Right lobe of liver (tissue), 4 donors: ENCODE results near the gene ABLIM2.

Experiments used
- POLR2A ChIP-seq: fragments of 450-650 bp; IDR thresholded peaks from one replicate; pipeline ENCODE4 v1.6.1; 2017; ENCODE audit warnings: antibody characterized with exemption, mild to moderate bottlenecking
- TF ChIP-seq, protein P1 (sequence below), 4 donors: fragments of 200-600 bp in 3 of 4; fragments of 450-650 bp in 1 of 4; IDR thresholded peaks; one replicate each; pipeline versions ENCODE4 v1.5.1 to v1.8.0; 2016 to 2022; ENCODE audit warnings: antibody characterized with exemption in 4 of 4, mild to moderate bottlenecking in 2 of 4
- donor health status: DM: no; HTN: no; CAD: no.
- donor health status: DM: no; HTN: no; CAD: no.
- donor health status: DM: no; HTN: yes; CAD: no.

DNA sequence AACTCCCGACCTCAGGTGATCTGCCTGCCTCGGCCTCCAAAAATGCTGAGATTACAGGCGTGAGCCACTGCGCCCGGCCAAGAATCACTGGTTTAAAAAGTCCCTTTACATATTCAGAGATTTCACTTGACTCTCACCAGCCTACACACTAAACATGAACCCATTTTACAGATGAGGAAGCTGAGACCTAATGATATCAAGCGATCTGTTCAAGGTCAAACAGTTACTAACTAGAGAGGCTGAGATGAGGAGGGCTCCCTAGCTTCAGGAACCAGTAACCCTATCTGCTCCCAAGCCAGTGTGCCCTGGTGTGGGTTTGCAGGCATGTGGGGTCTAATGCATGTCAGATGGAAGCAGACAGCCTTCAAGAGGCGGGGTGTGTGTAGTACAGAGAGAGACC, 159.3 kb downstream of the ABLIM2 start:
- TF ChIP-seq, protein P1, sequence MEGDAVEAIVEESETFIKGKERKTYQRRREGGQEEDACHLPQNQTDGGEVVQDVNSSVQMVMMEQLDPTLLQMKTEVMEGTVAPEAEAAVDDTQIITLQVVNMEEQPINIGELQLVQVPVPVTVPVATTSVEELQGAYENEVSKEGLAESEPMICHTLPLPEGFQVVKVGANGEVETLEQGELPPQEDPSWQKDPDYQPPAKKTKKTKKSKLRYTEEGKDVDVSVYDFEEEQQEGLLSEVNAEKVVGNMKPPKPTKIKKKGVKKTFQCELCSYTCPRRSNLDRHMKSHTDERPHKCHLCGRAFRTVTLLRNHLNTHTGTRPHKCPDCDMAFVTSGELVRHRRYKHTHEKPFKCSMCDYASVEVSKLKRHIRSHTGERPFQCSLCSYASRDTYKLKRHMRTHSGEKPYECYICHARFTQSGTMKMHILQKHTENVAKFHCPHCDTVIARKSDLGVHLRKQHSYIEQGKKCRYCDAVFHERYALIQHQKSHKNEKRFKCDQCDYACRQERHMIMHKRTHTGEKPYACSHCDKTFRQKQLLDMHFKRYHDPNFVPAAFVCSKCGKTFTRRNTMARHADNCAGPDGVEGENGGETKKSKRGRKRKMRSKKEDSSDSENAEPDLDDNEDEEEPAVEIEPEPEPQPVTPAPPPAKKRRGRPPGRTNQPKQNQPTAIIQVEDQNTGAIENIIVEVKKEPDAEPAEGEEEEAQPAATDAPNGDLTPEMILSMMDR (IDR thresholded peaks at IDR 0.05), result no peak
- no peak for TF ChIP-seq POLR2A
